ENCODE data around the gene STK38. TPM values are rescaled to one million over a fixed set of nuclear protein-coding genes. Genes with fewer than 3 reads are reported as not detected.

STK38 gene
- total RNA-seq, 1 donor from 2014 or later = 31.9 TPM

DNA sequence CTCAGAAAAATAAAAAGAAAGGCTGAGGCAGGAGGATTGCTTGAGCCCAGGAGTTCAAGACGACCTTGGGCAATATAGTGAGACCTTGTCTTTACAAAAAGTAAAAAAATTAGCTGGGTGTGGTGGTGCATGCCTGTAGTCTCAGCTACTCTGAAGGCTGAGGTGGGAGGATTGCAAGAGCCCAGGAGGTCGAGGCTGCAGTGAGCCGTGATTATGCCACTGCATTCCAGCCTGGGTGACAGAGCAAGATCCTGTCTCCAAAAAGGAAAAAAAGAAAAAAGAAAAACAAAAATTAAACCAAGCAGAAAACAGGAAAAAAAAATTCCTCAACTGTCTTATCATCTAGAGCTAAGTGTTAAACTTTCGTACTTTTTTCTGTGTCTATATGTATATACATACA lies 34.4 kb upstream of the STK38 start:
- Histone ChIP-seq H3K27me3 (no peaks in the 10 kb centered on the region), H3K27ac (no peak overlapping the region), H3K4me1 (peaks cover 5% of the 10 kb centered on the region), H3K36me3 (no peaks in the 10 kb centered on the region), H3K4me3 (no peak overlapping the region), H3K9me3 (no peaks in the 10 kb centered on the region)
- intact Hi-C loops (cut with DNase I) = no loop called here
- TF ChIP-seq POLR2AphosphoS5 (IDR thresholded peaks at IDR 0.05; ENCODE audit: insufficient read depth in 1 of 2, low read depth in 1 of 2) = no peak
- TF ChIP-seq, protein P1, sequence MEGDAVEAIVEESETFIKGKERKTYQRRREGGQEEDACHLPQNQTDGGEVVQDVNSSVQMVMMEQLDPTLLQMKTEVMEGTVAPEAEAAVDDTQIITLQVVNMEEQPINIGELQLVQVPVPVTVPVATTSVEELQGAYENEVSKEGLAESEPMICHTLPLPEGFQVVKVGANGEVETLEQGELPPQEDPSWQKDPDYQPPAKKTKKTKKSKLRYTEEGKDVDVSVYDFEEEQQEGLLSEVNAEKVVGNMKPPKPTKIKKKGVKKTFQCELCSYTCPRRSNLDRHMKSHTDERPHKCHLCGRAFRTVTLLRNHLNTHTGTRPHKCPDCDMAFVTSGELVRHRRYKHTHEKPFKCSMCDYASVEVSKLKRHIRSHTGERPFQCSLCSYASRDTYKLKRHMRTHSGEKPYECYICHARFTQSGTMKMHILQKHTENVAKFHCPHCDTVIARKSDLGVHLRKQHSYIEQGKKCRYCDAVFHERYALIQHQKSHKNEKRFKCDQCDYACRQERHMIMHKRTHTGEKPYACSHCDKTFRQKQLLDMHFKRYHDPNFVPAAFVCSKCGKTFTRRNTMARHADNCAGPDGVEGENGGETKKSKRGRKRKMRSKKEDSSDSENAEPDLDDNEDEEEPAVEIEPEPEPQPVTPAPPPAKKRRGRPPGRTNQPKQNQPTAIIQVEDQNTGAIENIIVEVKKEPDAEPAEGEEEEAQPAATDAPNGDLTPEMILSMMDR (IDR thresholded peaks at IDR 0.05) = no peak
- TF ChIP-seq POLR2A (IDR thresholded peaks at IDR 0.05) = no peak
- no peak for DNase-seq (ENCODE audit: extremely low spot score in 2 of 2)

DNA sequence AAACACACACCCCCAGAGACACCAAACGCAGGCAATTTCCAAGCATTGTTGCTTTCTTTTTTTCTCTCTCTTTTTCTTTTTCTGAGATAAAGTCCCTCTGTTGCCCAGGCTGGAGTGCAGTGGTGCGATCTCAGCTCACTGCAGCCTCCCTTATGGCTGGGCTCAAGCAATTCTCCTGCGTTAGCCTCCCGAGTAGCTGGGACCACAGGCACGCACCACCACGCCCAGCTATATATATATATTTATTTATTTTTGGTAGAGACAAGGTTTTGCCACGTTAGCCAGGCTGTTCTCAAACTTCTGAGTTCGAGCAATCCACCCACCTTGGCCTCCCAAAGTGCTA lies 32.9 kb upstream of the STK38 start:
- intact Hi-C loops (cut with DNase I) = no loop called here
- Histone ChIP-seq H3K4me3 (no peak overlapping the region), H3K4me1 (peaks cover 5% of the 10 kb centered on the region), H3K36me3 (no peaks in the 10 kb centered on the region), H3K27me3 (no peaks in the 10 kb centered on the region), H3K27ac (peak overlapping the region; percentile 72), H3K9me3 (no peaks in the 10 kb centered on the region)
- no peak for DNase-seq (ENCODE audit: extremely low spot score in 2 of 2)
- TF ChIP-seq, protein P1 (IDR thresholded peaks at IDR 0.05) = no peak
- TF ChIP-seq POLR2AphosphoS5 (IDR thresholded peaks at IDR 0.05; ENCODE audit: insufficient read depth in 1 of 2, low read depth in 1 of 2) = no peak

DNA sequence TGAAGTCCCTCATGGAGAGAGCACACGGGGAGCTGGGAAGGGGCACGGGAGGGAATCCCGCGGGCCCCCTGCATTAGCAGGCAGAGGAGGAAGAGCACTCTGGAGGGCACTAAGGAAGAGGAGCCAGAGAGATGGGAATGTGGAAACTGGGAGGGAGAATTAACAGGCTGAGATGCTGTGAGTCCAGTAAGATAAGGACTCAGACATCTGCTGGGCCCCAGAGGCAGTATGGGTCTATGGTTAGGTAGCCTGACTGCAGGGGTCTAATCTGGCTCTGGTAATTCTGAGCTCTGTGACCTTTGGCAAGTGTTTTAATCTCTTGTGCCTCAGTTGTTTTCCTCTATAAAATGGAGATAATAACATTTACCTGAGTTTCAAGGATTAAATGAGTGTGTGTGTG lies 31.2 kb upstream of the STK38 start:
- intact Hi-C loops (cut with DNase I) = no loop called here
- Histone ChIP-seq H3K4me3 (no peak overlapping the region), H3K36me3 (no peaks in the 10 kb centered on the region), H3K4me1 (peaks cover 5% of the 10 kb centered on the region), H3K27me3 (no peaks in the 10 kb centered on the region), H3K27ac (peak overlapping the region; percentile 72), H3K9me3 (no peaks in the 10 kb centered on the region)
- no peak for DNase-seq (ENCODE audit: extremely low spot score in 2 of 2)
- TF ChIP-seq POLR2A (IDR thresholded peaks at IDR 0.05) (no peak), POLR2AphosphoS5 (IDR thresholded peaks at IDR 0.05; ENCODE audit: insufficient read depth in 1 of 2, low read depth in 1 of 2) (no peak)
- TF ChIP-seq, protein P1 (IDR thresholded peaks at IDR 0.05) = no peak

DNA sequence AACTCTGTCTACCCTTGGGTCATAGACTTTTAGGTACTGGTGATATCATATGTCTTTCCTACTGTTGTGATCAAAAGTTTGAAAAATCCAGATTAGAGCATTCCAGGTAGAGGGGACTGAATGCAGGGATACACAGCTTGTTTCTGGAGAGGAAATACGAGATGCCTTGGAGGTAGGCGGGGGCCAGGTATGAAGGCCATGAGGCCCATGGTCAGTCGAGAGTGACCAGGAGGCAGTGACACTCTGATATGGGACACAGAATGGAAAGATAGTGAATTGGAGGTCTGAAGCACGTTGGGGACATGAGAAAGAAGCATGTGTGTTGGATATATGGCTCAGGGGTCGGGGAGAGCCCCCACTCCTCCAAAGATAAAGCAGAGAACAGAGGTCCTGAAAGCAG lies 30.8 kb upstream of the STK38 start:
- Histone ChIP-seq H3K9me3 (no peaks in the 10 kb centered on the region), H3K4me3 (no peak overlapping the region), H3K27me3 (no peaks in the 10 kb centered on the region), H3K27ac (no peak overlapping the region), H3K4me1 (peaks cover 5% of the 10 kb centered on the region), H3K36me3 (no peaks in the 10 kb centered on the region)
- DNase-seq (ENCODE audit: extremely low spot score in 2 of 2) = no peak
- TF ChIP-seq POLR2AphosphoS5 (IDR thresholded peaks at IDR 0.05; ENCODE audit: insufficient read depth in 1 of 2, low read depth in 1 of 2) = no peak
- TF ChIP-seq, protein P1 (IDR thresholded peaks at IDR 0.05) = no peak
- TF ChIP-seq POLR2A (IDR thresholded peaks at IDR 0.05) = no peak
- intact Hi-C loops (cut with DNase I) = no loop called here

DNA sequence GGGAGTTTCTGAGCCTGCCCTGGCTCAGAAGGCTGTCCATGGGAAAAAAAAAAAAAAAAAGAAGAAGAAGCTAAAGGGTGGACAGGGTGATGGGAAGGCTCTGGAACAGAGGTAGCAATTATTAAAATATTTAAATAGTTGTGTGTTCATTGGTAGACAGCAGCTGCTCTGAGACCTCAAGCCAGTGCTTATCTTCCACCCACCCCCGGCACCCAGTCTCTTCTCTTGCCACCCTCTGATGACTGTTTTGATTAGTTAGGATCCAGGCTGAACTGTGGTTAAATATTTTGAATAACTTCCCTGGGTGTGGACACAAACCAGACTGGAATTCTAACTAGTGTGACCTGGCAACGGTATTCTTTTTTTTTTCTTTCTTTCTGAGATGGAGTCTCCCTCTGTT lies 30.0 kb upstream of the STK38 start:
- Histone ChIP-seq H3K9me3 (no peaks in the 10 kb centered on the region), H3K4me1 (peaks cover 5% of the 10 kb centered on the region), H3K27ac (no peak overlapping the region), H3K4me3 (no peak overlapping the region), H3K36me3 (no peaks in the 10 kb centered on the region), H3K27me3 (no peaks in the 10 kb centered on the region)
- intact Hi-C loops (cut with DNase I) = no loop called here
- no peak for DNase-seq (ENCODE audit: extremely low spot score in 2 of 2)
- TF ChIP-seq, protein P1 (IDR thresholded peaks at IDR 0.05) = no peak
- TF ChIP-seq POLR2AphosphoS5 (IDR thresholded peaks at IDR 0.05; ENCODE audit: insufficient read depth in 1 of 2, low read depth in 1 of 2) (no peak), POLR2A (IDR thresholded peaks at IDR 0.05) (no peak)

Data from vagina (tissue), 2 donors.